Measurements from ENCODE around the gene QRICH2.

The QRICH2 gene

GRCh38 chr17:76326306-76326705 lies 18.2 kb upstream of the QRICH2 start:
- H3K9me3 ChIP-seq (replicated peaks; ENCODE audit: insufficient read depth, low read length), result no peaks in the 10 kb centered on the region
- no peaks in the 10 kb centered on the region for H3K9me2 ChIP-seq (replicated peaks; ENCODE audit: insufficient read depth, low read length)
- no peak overlapping the region for H3K9ac ChIP-seq (ENCODE audit: low read length)
- no peaks in the 10 kb centered on the region for H3K4me1 ChIP-seq (ENCODE audit: low read length)
- no peak overlapping the region for H2AFZ ChIP-seq (ENCODE audit: low read length)
- H3K79me2 ChIP-seq (ENCODE audit: low read length), result no peaks in the 10 kb centered on the region
- H3F3A ChIP-seq (ENCODE audit: insufficient read depth, low read length), result no peaks in the 10 kb centered on the region
- H4K20me1 ChIP-seq (ENCODE audit: insufficient read depth, low read length), result no peaks in the 10 kb centered on the region
- H3K4me2 ChIP-seq (ENCODE audit: low read depth, low read length), result no peak overlapping the region
- H3K27ac ChIP-seq (ENCODE audit: low read length), result no peak overlapping the region
- DNase-seq, result no peak
- H3K27me3 ChIP-seq (replicated peaks; ENCODE audit: insufficient read depth, low read length), result no peaks in the 10 kb centered on the region
- peaks cover 3% of the 10 kb centered on the region for H3K36me3 ChIP-seq (replicated peaks; ENCODE audit: insufficient read depth, low read length)
- TF ChIP-seq EZH2phosphoT487 (IDR thresholded peaks at IDR 0.05; ENCODE audit: low read length) (no peak), CTCF (IDR thresholded peaks at IDR 0.05; ENCODE audit: low read length) (no peak), EZH2 (optimal IDR thresholded peaks at IDR 0.05; ENCODE audit: low read depth, low read length) (no peak)
- no peak overlapping the region for H3K4me3 ChIP-seq (ENCODE audit: low read length)

DNA sequence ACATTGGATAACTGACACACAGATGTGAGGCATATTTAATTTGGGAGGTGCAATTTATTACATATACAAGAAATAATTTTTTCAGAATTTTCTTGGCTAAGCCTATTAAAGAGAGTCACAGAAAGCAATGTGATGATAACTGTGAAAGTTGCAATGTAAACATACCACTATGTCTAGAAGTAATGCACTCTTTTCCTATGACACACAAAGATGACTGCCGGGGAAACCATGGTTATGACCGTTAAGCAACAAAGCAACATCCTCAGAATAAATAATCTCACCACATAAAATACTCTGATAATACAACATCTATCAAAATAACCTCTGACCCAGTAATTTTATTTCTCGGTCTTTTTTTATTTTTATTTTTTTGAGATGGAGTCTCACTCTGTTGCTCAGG lies 10.5 kb upstream of the QRICH2 start:
- Histone ChIP-seq H4K20me1 (ENCODE audit: insufficient read depth, low read length) (no peaks in the 10 kb centered on the region), H3K36me3 (replicated peaks; ENCODE audit: insufficient read depth, low read length) (no peaks in the 10 kb centered on the region), H3K4me1 (ENCODE audit: low read length) (no peaks in the 10 kb centered on the region), H3K27me3 (replicated peaks; ENCODE audit: insufficient read depth, low read length) (no peaks in the 10 kb centered on the region), H2AFZ (ENCODE audit: low read length) (no peak overlapping the region), H3K4me3 (ENCODE audit: low read length) (no peak overlapping the region), H3F3A (ENCODE audit: insufficient read depth, low read length) (no peaks in the 10 kb centered on the region), H3K79me2 (ENCODE audit: low read length) (no peaks in the 10 kb centered on the region), H3K9me2 (replicated peaks; ENCODE audit: insufficient read depth, low read length) (no peaks in the 10 kb centered on the region), H3K27ac (ENCODE audit: low read length) (no peak overlapping the region), H3K9me3 (replicated peaks; ENCODE audit: insufficient read depth, low read length) (no peaks in the 10 kb centered on the region), H3K4me2 (ENCODE audit: low read depth, low read length) (no peak overlapping the region), H3K9ac (ENCODE audit: low read length) (no peak overlapping the region)
- TF ChIP-seq EZH2 (optimal IDR thresholded peaks at IDR 0.05; ENCODE audit: low read depth, low read length), result no peak
- TF ChIP-seq EZH2phosphoT487 (IDR thresholded peaks at IDR 0.05; ENCODE audit: low read length), result no peak
- no peak for TF ChIP-seq CTCF (IDR thresholded peaks at IDR 0.05; ENCODE audit: low read length)
- DNase-seq, result no peak

DNA sequence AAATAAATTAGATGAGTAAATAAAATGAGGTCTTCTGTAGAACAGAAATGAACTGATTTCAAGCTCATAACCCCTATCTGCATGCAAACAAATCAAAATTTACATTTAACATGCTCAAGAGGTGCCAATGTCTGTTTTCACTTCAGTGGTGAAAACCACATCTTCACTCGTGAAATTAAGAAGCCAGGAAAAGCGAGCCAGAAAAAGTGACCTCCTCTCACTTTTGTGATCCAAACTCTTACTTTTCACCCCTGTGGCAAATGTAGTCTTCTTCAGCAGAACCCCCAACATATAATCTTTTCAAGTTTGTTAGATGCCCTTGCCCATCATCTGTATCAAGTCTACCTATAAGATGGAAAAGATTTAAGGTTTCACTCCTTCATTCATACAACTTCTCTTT lies 9.5 kb upstream of the QRICH2 start:
- no peak overlapping the region for H3K4me3 ChIP-seq (ENCODE audit: low read length)
- no peaks in the 10 kb centered on the region for H3K9me2 ChIP-seq (replicated peaks; ENCODE audit: insufficient read depth, low read length)
- H3K79me2 ChIP-seq (ENCODE audit: low read length), result no peaks in the 10 kb centered on the region
- no peaks in the 10 kb centered on the region for H3K9me3 ChIP-seq (replicated peaks; ENCODE audit: insufficient read depth, low read length)
- no peak overlapping the region for H3K9ac ChIP-seq (ENCODE audit: low read length)
- no peaks in the 10 kb centered on the region for H3K4me1 ChIP-seq (ENCODE audit: low read length)
- no peak for DNase-seq
- no peaks in the 10 kb centered on the region for H3K27me3 ChIP-seq (replicated peaks; ENCODE audit: insufficient read depth, low read length)
- H3K4me2 ChIP-seq (ENCODE audit: low read depth, low read length), result no peak overlapping the region
- H2AFZ ChIP-seq (ENCODE audit: low read length), result no peak overlapping the region
- H3K27ac ChIP-seq (ENCODE audit: low read length), result no peak overlapping the region
- H4K20me1 ChIP-seq (ENCODE audit: insufficient read depth, low read length), result no peaks in the 10 kb centered on the region
- no peaks in the 10 kb centered on the region for H3F3A ChIP-seq (ENCODE audit: insufficient read depth, low read length)
- H3K36me3 ChIP-seq (replicated peaks; ENCODE audit: insufficient read depth, low read length), result no peaks in the 10 kb centered on the region
- TF ChIP-seq CTCF (IDR thresholded peaks at IDR 0.05; ENCODE audit: low read length) (no peak), EZH2phosphoT487 (IDR thresholded peaks at IDR 0.05; ENCODE audit: low read length) (no peak), EZH2 (optimal IDR thresholded peaks at IDR 0.05; ENCODE audit: low read depth, low read length) (no peak)

Data from MM.1S (cell line).